H1 (cell line): Measurements from ENCODE around the gene ZNF550. TPM values are rescaled to one million over a fixed set of nuclear protein-coding genes. Genes with fewer than 3 reads are reported as not detected.

ENCODE experiments used
- BCL11A ChIP-seq, 2 experiments: IDR thresholded peaks; one replicate each; pipeline ENCODE4 v1.6.1; 2011; ENCODE audit warnings: low read depth in 2 of 2, low read length in 2 of 2, mild to moderate bottlenecking in 2 of 2
- CEBPB ChIP-seq: IDR thresholded peaks from 2 replicates; pipeline ENCODE4 v1.6.1; 2012; ENCODE audit warnings: low read depth, low read length
- NANOG ChIP-seq: IDR thresholded peaks from 2 replicates; pipeline ENCODE4 v1.6.1; 2011; ENCODE audit warnings: low read length, low read depth, mild to moderate bottlenecking, inconsistent platforms; ENCODE audit not compliant: insufficient read depth, poor library complexity, severe bottlenecking
- NRF1 ChIP-seq: IDR thresholded peaks from 2 replicates; pipeline ENCODE4 v1.6.1; 2011; ENCODE audit warnings: mild to moderate bottlenecking, low read depth, low read length, improper control_type of control experiment
- POLR2A ChIP-seq, 2 experiments: IDR thresholded peaks; 1 replicate in 1 of 2; 2 replicates in 1 of 2; pipeline ENCODE4 v1.6.1; 2011; ENCODE audit warnings: low read depth in 2 of 2, low read length in 2 of 2, mild to moderate bottlenecking in 2 of 2; ENCODE audit errors: control extremely low read depth in 1 of 2
- polyA plus RNA-seq, 7 experiments: library from polyadenylated mRNA; depleted of rRNA in 3 of 7; stranded (reverse) in 5 of 7; unstranded in 2 of 7; fragments of >200 nt in 5 of 7; fragments of 200-250 nt in 2 of 7; gene quantifications; 1 replicate in 5 of 7; 2 replicates in 1 of 7; 4 replicates in 1 of 7; pipeline versions ENCODE4 v1.2.1 to v1.2.3, GENCODE V29; 2011 to 2013; ENCODE audit warnings: missing spikeins in 2 of 7, mixed read lengths in 2 of 7
- total RNA-seq: library from RNA; stranded (reverse); fragmentation: NEBNext Ultra II Directional; extraction: Animal tissue kit (Norgen Biotek cat#: 25700); gene quantifications from 2 replicates; pipeline ENCODE4 v1.2.1, GENCODE V29; 2021

The ZNF550 gene
- total and polyA plus RNA-seq, 2 of the 8 experiments (the other 6 are each of a cell fraction or from before 2014, with no cell fraction given) = 4.5 to 10.7 TPM

DNA sequence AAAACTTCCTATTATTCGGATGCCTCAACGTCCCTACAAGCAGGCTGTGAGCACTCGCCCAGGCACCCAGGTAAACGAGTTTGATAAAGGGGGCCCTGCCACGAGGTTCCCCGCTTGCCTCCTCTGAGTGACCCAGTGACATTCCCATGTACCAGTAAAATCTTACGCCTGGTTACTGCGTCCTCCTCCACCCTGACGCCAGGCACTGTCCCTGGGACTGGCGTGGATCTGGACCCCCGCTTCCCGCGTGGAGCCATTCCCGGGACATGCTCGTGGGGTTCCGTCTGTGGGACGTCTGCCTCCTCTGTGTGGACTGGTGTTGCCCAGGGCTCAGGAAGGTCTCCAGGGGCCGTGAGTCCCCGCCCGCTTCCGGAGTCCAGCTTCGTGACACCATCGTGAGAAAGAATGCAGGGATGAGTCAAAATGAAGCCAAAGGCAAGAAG lies 407 bp upstream of the ZNF550 start (continued):
- TF ChIP-seq NANOG = no peak
- no peak for TF ChIP-seq NRF1
- no peak for TF ChIP-seq CEBPB
- TF ChIP-seq POLR2A (IDR thresholded peaks at IDR 0.05; ENCODE audit: control extremely low read depth in 1 of 2, low read depth in 2 of 2, low read length in 2 of 2) = no peak
- TF ChIP-seq BCL11A (IDR thresholded peaks at IDR 0.05; ENCODE audit: low read depth in 2 of 2, low read length in 2 of 2) = no peak
